ENCODE data around the gene DYNLT3.

DNA sequence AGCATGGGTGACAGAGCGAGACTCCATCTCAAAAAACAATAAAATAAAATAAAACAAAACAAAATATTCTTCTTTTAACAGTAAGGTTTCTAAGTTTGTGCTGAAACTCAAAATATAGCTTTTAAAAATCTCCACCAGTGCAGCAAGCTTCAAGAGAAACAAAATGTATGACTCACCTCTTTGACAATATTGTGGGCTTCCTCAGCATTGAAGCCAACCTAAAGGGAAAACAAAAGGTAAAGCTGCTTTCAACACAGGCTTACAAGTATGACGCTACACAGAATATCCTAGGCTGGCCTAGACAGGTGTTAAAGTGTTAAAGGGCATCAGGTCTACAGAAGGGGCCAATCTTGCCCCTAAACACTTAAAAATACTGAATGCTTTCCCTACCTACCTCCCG is 1.2 kb downstream of the DYNLT3 start:
- TF ChIP-seq, protein P1, sequence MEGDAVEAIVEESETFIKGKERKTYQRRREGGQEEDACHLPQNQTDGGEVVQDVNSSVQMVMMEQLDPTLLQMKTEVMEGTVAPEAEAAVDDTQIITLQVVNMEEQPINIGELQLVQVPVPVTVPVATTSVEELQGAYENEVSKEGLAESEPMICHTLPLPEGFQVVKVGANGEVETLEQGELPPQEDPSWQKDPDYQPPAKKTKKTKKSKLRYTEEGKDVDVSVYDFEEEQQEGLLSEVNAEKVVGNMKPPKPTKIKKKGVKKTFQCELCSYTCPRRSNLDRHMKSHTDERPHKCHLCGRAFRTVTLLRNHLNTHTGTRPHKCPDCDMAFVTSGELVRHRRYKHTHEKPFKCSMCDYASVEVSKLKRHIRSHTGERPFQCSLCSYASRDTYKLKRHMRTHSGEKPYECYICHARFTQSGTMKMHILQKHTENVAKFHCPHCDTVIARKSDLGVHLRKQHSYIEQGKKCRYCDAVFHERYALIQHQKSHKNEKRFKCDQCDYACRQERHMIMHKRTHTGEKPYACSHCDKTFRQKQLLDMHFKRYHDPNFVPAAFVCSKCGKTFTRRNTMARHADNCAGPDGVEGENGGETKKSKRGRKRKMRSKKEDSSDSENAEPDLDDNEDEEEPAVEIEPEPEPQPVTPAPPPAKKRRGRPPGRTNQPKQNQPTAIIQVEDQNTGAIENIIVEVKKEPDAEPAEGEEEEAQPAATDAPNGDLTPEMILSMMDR (IDR thresholded peaks at IDR 0.05; ENCODE audit: low read depth, low read length, poor library complexity, severe bottlenecking) = no peak
- TF ChIP-seq EZH2phosphoT487 (IDR thresholded peaks at IDR 0.05; ENCODE audit: borderline replicate concordance, low read length) = no peak

Data from DOHH2 (cell line).